ENCODE results near the gene SPG21. TPM values are rescaled to one million over a fixed set of nuclear protein-coding genes. Genes with fewer than 3 reads are reported as not detected.

The SPG21 gene
- total RNA-seq, 6 experiments from 2014 or later, result 66.4 to 91.3 (median 78.3) TPM

GRCh38 chr15:65006876-65007275, 17.2 kb upstream of the SPG21 start:
- TF ChIP-seq CTCF (IDR thresholded peaks at IDR 0.05), result no peak
- DNase-seq, result no peak
- H3K27me3 Mint-ChIP-seq (ENCODE audit: insufficient read depth), result no peaks in the 10 kb centered on the region
- no peaks in the 10 kb centered on the region for H3K36me3 Mint-ChIP-seq (ENCODE audit: low read depth)
- H3K4me1 Mint-ChIP-seq (ENCODE audit: low read depth), result no peaks in the 10 kb centered on the region
- no peak overlapping the region for H3K27ac Mint-ChIP-seq
- H3K4me3 Mint-ChIP-seq, result no peak overlapping the region
- no peaks in the 10 kb centered on the region for H3K9me3 Mint-ChIP-seq

- Mint-ChIP-seq H3K4me3 (no peak overlapping the region), H3K27me3 (ENCODE audit: insufficient read depth) (no peaks in the 10 kb centered on the region), H3K9me3 (no peaks in the 10 kb centered on the region), H3K27ac (no peak overlapping the region), H3K4me1 (ENCODE audit: low read depth) (no peaks in the 10 kb centered on the region), H3K36me3 (ENCODE audit: low read depth) (no peaks in the 10 kb centered on the region)
- no peak for DNase-seq
- TF ChIP-seq CTCF (IDR thresholded peaks at IDR 0.05), result no peak
Measured at GRCh38 chr15:65004993-65005392, 15.3 kb upstream of the SPG21 start.

- H3K9me3 Mint-ChIP-seq, result no peaks in the 10 kb centered on the region
- no peaks in the 10 kb centered on the region for H3K27me3 Mint-ChIP-seq (ENCODE audit: insufficient read depth)
- no peak overlapping the region for H3K4me3 Mint-ChIP-seq
- no peak for DNase-seq
- H3K36me3 Mint-ChIP-seq (ENCODE audit: low read depth), result no peaks in the 10 kb centered on the region
- H3K4me1 Mint-ChIP-seq (ENCODE audit: low read depth), result no peaks in the 10 kb centered on the region; the same call in 1 of the 2 replicates
- no peak overlapping the region for H3K27ac Mint-ChIP-seq
- TF ChIP-seq CTCF (IDR thresholded peaks at IDR 0.05), result no peak
Measured at GRCh38 chr15:64997745-64998375, 8.1 kb upstream of the SPG21 start.

GRCh38 chr15:64997066-64997465, 7.4 kb upstream of the SPG21 start:
- H3K4me3 Mint-ChIP-seq, result no peak overlapping the region
- H3K27me3 Mint-ChIP-seq (ENCODE audit: insufficient read depth), result no peaks in the 10 kb centered on the region
- TF ChIP-seq CTCF (IDR thresholded peaks at IDR 0.05), result no peak
- H3K27ac Mint-ChIP-seq, result no peak overlapping the region
- H3K4me1 Mint-ChIP-seq (ENCODE audit: low read depth), result no peaks in the 10 kb centered on the region; the same call in 1 of the 2 replicates
- DNase-seq, result no peak
- H3K9me3 Mint-ChIP-seq, result no peaks in the 10 kb centered on the region
- no peaks in the 10 kb centered on the region for H3K36me3 Mint-ChIP-seq (ENCODE audit: low read depth)

- Mint-ChIP-seq H3K27me3 (ENCODE audit: insufficient read depth) (peaks cover 1% of the 10 kb centered on the region; the same call in 1 of the 2 replicates), H3K27ac (no peak overlapping the region), H3K4me3 (no peak overlapping the region), H3K9me3 (no peaks in the 10 kb centered on the region), H3K36me3 (ENCODE audit: low read depth) (peaks cover 5% of the 10 kb centered on the region; the same call in 1 of the 2 replicates), H3K4me1 (ENCODE audit: low read depth) (peaks cover 21% of the 10 kb centered on the region)
- TF ChIP-seq CTCF (IDR thresholded peaks at IDR 0.05), result no peak
- DNase-seq, result no peak
Measured at GRCh38 chr15:64993290-64993689, 3.6 kb upstream of the SPG21 start.

Data from HFFc6 (cell line).